Right lobe of liver (tissue), 6 donors: Measurements from ENCODE around the gene SLC9A8. TPM values are rescaled to one million over a fixed set of nuclear protein-coding genes. Genes with fewer than 3 reads are reported as not detected.

ENCODE experiments used
- ATAC-seq, 4 donors: fragments of 200-7000 bp; cut with Tn5 transposase; one replicate each; pipeline ENCODE4 v1.9.1; 2020; ENCODE audit warnings: mild to moderate bottlenecking in 4 of 4, moderate library complexity in 4 of 4
- DNase-seq, 3 donors: peaks; one replicate each; pipeline ENCODE4 v3.0.0-alpha.2; 2020
- H3K27ac ChIP-seq, 3 donors: fragments of 200-600 bp; one replicate each; pipeline ENCODE4 v1.8.0; 2022
- H3K27me3 ChIP-seq, 2 donors: fragments of 200-600 bp; one replicate each; pipeline ENCODE4 v1.8.0; 2022
- H3K36me3 ChIP-seq, 4 donors: fragments of 200-600 bp; sonication (generic) in 1 of 4; one replicate each; pipeline versions ENCODE4 v1.5.1 to v1.8.0; 2017 to 2022; ENCODE audit warnings: control low read depth in 1 of 4
- H3K4me1 ChIP-seq, 4 donors: fragments of 200-600 bp; sonication (generic) in 1 of 4; one replicate each; pipeline versions ENCODE4 v1.5.1 to v1.8.0; 2017 to 2022; ENCODE audit warnings: control low read depth in 1 of 4
- H3K4me3 ChIP-seq, 3 donors: fragments of 200-600 bp; one replicate each; pipeline ENCODE4 v1.8.0; 2022
- H3K9me3 ChIP-seq, 4 donors: fragments of 200-600 bp; sonication (generic) in 1 of 4; one replicate each; pipeline versions ENCODE4 v1.5.1 to v1.8.0; 2017 to 2022; ENCODE audit warnings: control low read depth in 1 of 4
- POLR2A ChIP-seq: fragments of 450-650 bp; IDR thresholded peaks from one replicate; pipeline ENCODE4 v1.6.1; 2017; ENCODE audit warnings: antibody characterized with exemption, mild to moderate bottlenecking
- WGBS: methylation state at CpG from one replicate; pipeline ENCODE4 v1.1.6; 2018; ENCODE audit warnings: low coverage, low lambda C conversion rate; ENCODE audit not compliant: insufficient coverage; ENCODE audit errors: missing lambda C conversion rate; 5-methylcytosine and 5-hydroxymethylcytosine counted together
- intact Hi-C, 2 donors: fragments of 100-400 bp; cut with DNase I; formaldehyde crosslinking; loops; one replicate each; pipeline versions ENCODE4 v1.11.2 to v1.14.1; 2022
- total RNA-seq, 6 experiments: library from RNA; depleted of rRNA in 2 of 6; stranded (reverse); fragments of >200 nt in 2 of 6; fragmentation: NEBNext Ultra II Directional in 3 of 6; extraction: Animal tissue kit (Norgen Biotek cat#: 25700) in 3 of 6; gene quantifications; one replicate each; pipeline versions ENCODE4 v1.1.0 to v1.2.4, GENCODE V29; 2016 to 2023
- TF ChIP-seq, protein P1 (sequence below), 4 donors: fragments of 200-600 bp in 3 of 4; fragments of 450-650 bp in 1 of 4; IDR thresholded peaks; one replicate each; pipeline versions ENCODE4 v1.5.1 to v1.8.0; 2016 to 2022; ENCODE audit warnings: antibody characterized with exemption in 4 of 4, mild to moderate bottlenecking in 2 of 4
- donor health status: DM: no; HTN: yes; CAD: no.
- donor health status: DM: no; HTN: no; CAD: no.
- donor health status: DM: no; HTN: no; CAD: no.
- donor health status: DM: no; HTN: yes; CAD: no.
- donor health status: DM: no; HTN: yes; CAD: no.

Gene SLC9A8
- total RNA-seq, 6 experiments from 2014 or later = 6.8 to 10.6 (median 9.6) TPM

DNA sequence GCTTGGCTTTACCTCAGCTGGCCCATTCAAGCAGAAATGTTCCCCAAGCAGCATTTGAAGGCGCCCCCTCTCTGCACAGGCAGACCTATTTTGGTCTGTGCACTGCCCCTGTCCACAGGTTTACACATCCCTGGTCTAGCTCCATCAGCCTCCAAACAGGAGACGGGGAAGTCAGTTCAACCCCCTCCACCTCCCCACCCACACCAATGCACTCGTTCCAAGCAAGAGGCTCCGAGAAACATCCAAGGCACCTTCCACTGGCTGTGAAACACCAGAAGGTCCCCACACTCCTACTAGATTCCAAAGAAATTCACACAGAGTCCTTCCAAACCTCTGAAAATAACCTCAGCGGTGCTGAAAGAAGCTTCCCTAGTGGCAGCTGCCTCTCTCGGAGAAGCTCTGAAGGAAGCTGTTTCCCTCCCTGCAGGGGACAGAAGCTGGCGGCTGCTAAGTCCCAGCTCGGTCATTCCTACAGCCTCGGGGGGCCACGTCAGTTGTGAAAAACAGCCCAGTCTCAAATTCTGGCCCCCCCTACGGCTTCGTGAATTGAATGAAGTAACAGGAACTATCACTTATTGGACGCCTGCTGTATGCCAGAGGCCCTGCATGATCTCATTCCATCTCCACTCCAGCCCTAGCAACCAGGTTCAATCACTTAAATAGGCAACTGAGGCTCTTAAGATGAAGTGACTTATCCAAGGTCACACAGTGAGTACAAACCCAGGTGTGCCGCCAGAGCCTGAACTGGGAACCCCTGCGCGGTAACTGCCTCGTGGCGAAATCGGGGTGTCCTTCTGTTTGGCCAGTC lies 101.9 kb downstream of the SLC9A8 start:
- TF ChIP-seq POLR2A = no peak
- TF ChIP-seq, protein P1, sequence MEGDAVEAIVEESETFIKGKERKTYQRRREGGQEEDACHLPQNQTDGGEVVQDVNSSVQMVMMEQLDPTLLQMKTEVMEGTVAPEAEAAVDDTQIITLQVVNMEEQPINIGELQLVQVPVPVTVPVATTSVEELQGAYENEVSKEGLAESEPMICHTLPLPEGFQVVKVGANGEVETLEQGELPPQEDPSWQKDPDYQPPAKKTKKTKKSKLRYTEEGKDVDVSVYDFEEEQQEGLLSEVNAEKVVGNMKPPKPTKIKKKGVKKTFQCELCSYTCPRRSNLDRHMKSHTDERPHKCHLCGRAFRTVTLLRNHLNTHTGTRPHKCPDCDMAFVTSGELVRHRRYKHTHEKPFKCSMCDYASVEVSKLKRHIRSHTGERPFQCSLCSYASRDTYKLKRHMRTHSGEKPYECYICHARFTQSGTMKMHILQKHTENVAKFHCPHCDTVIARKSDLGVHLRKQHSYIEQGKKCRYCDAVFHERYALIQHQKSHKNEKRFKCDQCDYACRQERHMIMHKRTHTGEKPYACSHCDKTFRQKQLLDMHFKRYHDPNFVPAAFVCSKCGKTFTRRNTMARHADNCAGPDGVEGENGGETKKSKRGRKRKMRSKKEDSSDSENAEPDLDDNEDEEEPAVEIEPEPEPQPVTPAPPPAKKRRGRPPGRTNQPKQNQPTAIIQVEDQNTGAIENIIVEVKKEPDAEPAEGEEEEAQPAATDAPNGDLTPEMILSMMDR (IDR thresholded peaks at IDR 0.05) = no peak
- Histone ChIP-seq H3K9me3 (no peaks in the 10 kb centered on the region), H3K27ac (peak overlapping the region; percentile 97 to 100 (median 99)), H3K4me3 (peak overlapping the region; percentile 92 to 100 (median 99)), H3K36me3 (no peaks in the 10 kb centered on the region), H3K27me3 (no peaks in the 10 kb centered on the region), H3K4me1 (peaks cover 0 to 40% (median 2%) of the 10 kb centered on the region in 4 donors)
- DNase-seq (peak in 1 of 3 donors; percentile 37), ATAC-seq (no peak)
- intact Hi-C loops = no loop called here
- WGBS = 1% methylated on average over 15 of the region's 19 CpGs

DNA sequence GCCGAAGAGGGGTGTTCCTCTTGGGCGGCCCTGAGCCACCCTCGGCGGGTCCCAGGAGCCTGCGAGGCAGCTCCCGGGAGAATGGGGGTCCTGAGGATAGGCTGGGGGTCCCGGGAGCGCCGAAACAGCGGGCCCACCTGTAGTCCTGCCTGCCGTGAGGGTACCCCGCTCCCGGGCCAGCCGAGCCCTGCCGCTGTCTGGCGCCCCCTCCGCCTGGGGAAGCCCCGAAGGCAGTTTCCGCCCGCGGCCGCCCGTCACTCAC lies 102.4 kb downstream of the SLC9A8 start:
- Histone ChIP-seq H3K4me3 (peak overlapping the region; percentile 92 to 100 (median 99)), H3K4me1 (peaks cover 0 to 35% (median 0%) of the 10 kb centered on the region in 4 donors), H3K9me3 (no peaks in the 10 kb centered on the region), H3K27ac (peak overlapping the region; percentile 97 to 100 (median 99)), H3K27me3 (no peaks in the 10 kb centered on the region), H3K36me3 (no peaks in the 10 kb centered on the region)
- DNase-seq (no peak), ATAC-seq (peak in 1 of 4 donors; percentile 2)
- intact Hi-C loops = no loop called here
- TF ChIP-seq, protein P1 (IDR thresholded peaks at IDR 0.05) = no peak
- no peak for TF ChIP-seq POLR2A
- WGBS = no CpG with 5 or more reads among the region's 23 CpGs

DNA sequence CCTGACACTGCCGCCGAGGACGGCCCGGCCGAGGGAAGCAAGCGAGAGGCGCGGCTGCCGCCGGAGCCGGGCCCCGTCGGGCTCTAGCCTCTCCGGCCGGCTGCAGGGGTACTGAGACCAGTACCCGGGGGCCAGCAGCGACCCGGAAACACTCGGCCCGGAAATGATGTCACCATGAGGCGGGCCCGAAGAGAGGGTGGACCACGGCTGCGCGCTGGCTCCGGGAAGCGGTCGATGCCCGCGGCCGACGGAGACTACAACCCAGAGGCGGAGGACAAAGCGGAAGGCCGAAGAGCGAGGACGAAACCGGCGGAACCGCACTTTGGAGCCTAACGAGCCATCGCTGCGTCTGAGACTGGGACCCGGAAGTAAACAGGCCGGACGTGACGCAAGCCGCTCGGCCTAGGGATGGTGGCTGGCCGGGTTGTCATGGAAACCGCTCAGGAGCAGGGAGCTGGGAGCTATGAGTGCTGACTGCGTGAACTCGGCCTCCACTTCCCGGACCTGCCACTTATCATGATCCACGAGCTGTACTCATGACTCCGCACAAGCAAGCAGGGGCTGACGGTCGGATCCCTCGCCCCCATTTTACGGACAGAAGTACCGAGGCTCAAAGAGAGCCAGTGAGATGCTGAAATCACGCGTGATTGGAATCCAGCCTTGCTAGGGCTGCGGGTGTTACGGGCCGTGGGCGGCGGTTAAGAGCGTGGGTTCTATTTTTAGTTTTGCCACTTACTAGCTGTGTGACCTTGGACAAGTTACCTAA lies 102.9 kb downstream of the SLC9A8 start, which contains the start of gene SPATA2:
SPATA2 (minus strand) TSS at position 150 of the 766 bp plus-strand sequence. CDS start 7,039 bp downstream, outside the sequence.
- Histone ChIP-seq H3K27ac (peak within 1 kb of the TSS; percentile 97 to 100 (median 99)), H3K9me3 (no peaks in the 10 kb centered on the region), H3K4me1 (peaks cover 0 to 30% (median 0%) of the 10 kb centered on the region in 4 donors), H3K27me3 (no peaks in the 10 kb centered on the region), H3K4me3 (peak within 1 kb of the TSS; percentile 92 to 100 (median 99)), H3K36me3 (no peaks in the 10 kb centered on the region)
- TF ChIP-seq POLR2A = peak; percentile 74
- TF ChIP-seq, protein P1 (IDR thresholded peaks at IDR 0.05) = no peak
- intact Hi-C loops = no loop called here
- DNase-seq (peak; percentile 98), ATAC-seq (peak; percentile 84 to 86 (median 85))
- WGBS = 0% methylated on average over 8 of the region's 69 CpGs

DNA sequence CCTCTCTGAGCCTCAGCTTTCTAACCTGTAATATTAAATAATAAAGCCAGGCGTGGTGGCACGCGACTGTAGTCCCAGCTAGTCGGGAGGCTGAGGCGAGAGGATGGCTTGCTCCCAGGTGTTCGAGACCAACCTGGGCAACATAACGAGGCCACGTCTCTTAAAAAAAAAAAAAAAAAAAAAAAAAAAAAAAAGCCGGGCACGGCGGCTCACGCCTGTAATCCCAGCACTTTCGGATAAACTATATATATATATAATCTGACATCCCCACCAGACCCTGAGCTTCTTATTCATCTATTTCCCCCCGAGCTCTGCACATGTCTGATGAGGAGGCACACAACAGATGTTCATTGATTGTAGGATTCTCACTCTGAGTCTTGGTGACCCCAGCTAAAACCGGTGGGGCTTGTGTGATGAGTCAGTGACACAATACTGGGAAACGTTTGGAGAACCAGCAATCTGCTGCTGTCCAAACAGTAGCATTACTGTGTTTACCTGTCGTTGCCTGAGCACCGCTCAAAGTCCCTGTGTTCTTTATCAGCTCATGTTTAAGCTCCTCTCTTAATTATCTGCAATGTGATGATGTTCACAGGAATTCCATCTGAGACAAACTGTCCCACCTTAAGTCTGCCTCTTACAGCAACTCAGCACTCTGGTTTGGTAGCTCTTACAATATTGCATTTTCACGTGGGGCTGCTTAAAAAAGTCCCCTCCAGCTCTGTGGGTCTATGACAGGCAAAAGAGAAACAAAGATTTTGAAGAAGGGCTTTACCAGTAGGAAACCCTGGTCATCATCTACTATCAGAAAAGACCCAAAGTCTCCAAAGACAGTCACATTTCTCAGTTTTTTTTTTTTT lies 103.7 kb downstream of the SLC9A8 start:
- Histone ChIP-seq H3K27ac (peak overlapping the region; percentile 97 to 100 (median 99)), H3K4me1 (peaks cover 0 to 25% (median 0%) of the 10 kb centered on the region in 4 donors), H3K9me3 (no peaks in the 10 kb centered on the region), H3K36me3 (no peaks in the 10 kb centered on the region), H3K4me3 (peak overlapping the region; percentile 92 to 100 (median 99)), H3K27me3 (no peaks in the 10 kb centered on the region)
- 18% methylated on average over 19 of the region's 19 CpGs for WGBS
- no peak for TF ChIP-seq POLR2A
- TF ChIP-seq, protein P1 (IDR thresholded peaks at IDR 0.05) = no peak
- intact Hi-C loops = no loop called here
- peak; percentile 56 to 79 (median 74) for DNase-seq
- ATAC-seq = peak; percentile 77 to 84 (median 80)
